HTR-8/SVneo (cell line): ENCODE results near the gene OR2A5.
"Not testable (repeated sequence)": the region's sequence is repeated elsewhere in the genome, so short reads cannot be mapped to it uniquely, and the experiment has no call there.

Source experiments
- DNase-seq: peaks from one replicate; pipeline ENCODE4 v3.0.0; 2011; ENCODE audit warnings: low spot score, mixed read lengths; ENCODE audit not compliant: insufficient read length
- FAIRE-seq: peaks from 2 replicates; lab custom pipeline; 2011; peaks lifted over from hg19 to GRCh38; lab: Jason Lieb, UNC

OR2A5 gene

DNA sequence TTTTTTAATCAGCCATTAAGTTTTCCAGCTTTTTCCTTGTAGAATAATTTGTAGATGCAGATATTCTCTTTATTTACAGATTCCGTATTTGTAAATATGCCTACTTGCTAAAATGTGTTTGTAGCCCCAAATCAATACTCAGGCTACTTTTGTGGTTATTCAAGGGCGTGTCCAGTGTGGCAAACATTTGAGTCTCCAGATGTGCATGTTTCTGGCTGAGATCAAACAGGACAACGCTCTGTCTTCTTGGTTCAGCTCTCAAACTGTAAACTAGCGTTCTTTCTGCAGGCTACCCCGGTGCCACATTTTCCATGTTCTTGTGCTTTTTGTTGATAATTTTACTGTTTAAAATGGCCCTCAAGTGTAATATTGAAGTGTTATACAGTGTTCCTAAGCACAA, 16.2 kb upstream of the OR2A5 start:
- no peak for FAIRE-seq
- DNase-seq = no peak

- FAIRE-seq (no peak), DNase-seq (no peak)
These were observed 15.6 kb upstream of the OR2A5 start for GRCh38 chr7:144032985-144033709.

DNA sequence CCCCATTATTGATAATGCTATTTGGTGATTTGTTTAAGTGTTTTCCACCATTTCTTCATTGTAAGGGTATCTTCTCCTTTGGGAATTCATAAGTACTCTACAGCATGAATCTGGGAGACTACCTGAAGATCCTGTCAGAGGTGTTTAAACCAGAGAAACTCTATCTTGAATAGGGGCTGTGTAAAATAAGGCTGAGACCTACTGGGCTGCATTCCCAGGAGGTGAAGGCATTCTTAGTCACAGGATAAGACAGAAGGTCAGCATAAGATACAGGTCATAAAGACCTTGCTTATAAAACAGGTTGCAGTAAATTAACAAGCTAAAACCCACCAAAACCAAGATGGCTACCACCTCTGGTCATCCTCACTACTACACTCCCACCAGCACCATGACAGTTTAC, 13.4 kb upstream of the OR2A5 start:
- DNase-seq (no peak), FAIRE-seq (no peak)

- no peak for FAIRE-seq
- DNase-seq = no peak
These were observed 12.4 kb upstream of the OR2A5 start for GRCh38 chr7:144036302-144036885.

DNA sequence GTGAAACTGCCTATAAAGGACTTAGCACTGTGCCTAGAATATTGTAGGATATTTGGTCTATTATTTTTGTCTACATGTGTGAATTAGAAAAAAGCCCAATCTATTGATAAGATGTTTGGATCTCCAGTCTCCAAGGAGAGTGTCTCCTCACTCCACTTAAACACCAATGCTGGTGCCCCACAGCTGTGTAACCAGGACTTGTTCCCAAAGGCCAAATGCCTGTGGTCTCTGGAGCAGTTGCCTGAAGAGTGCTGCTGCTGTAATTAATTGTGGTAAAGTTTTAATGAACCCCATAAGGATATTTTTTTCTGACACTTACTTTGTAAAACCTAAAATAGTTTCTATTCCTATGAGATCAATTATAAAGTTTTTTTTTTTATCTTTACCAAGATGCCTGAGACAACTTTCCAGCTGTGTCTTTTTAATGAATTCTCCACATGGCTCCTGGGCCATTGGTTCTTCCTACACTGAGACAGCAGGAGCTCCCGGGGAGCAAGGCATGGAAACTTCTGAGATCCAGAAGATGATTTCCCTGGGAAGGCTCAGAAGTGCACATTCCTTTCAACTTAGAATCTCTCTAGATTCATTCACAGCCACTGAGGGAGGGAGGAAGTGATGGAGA, 11.2 kb upstream of the OR2A5 start:
- FAIRE-seq (no peak), DNase-seq (no peak)

DNA sequence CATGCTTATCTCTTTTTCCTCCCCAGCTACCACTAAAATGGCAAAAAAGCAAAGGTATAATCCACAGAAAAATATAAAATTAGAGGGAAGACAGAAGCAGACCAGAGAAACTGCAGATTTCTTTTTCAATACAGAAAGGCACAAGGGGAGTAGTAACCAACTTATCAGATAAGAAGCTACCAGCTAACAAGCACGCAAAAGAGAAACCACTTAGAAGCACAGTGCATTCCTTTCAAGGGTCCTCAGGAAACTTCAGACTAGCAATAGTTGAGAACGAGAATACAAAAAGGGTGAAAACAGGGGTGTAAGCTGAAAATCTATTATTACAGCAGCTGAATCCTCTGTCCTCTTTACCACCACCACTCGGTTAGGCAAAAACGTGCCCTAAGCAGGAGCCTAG, 9.9 kb upstream of the OR2A5 start:
- FAIRE-seq (no peak), DNase-seq (no peak)

DNA sequence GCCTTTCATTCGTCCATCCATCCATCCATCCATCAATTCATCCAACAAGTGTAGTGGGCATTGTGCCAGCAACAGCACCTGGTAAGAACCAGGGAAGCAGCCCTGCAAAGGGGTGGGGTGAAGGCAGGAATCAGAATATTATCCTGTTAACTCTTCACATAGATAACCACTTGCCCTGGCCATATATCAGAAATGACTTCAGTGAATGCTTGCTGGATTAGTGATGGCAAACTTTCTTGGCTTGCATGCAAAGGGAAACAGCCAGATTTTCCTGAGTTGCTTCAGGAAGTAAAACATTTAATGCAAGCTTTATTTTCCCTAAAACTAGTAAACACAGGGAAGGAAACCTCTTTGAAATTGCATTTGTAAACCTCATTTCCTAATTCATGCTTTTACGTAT, 743 bp downstream of the OR2A5 start:
- no peak for DNase-seq
- FAIRE-seq = no peak

- no peak for FAIRE-seq
- no peak for DNase-seq
These were observed 1.3 kb downstream of the OR2A5 start for GRCh38 chr7:144050093-144050492.

GRCh38 chr7:144050884-144051283, 2.1 kb downstream of the OR2A5 start:
- FAIRE-seq, DNase-seq: not testable (repeated sequence)

DNA sequence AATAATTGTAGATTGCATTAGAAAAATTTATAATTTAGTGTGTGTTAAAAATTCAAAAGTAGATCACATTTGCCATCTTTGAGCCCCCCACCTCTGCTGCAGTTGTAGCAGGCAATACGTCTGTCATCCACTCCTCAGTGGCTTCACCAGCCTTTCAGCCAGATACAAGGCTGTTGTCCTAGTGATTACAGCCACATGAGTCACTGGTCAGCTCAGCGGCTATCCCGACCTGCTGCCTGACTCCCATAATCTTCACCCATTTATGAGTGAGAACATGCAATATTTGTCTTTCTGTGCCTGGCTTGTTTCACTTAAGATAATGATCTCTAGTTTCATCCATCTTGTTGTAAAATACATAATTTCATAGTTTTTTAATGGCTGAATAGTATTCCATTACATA, 9.2 kb downstream of the OR2A5 start:
- DNase-seq (no peak), FAIRE-seq (no peak)

GRCh38 chr7:144063710-144064109, 15.0 kb downstream of the OR2A5 start:
- FAIRE-seq (no peak), DNase-seq (no peak)

- DNase-seq = no peak
- FAIRE-seq = no peak
These were observed 20.8 kb downstream of the OR2A5 start, which contains the start of gene OR2A25 for GRCh38 chr7:144069511-144069910. Gene OR2A25, plus strand, starts transcription at chr7:144069811. Its CDS starts 4,409 bp downstream, at chr7:144074220.

- DNase-seq = no peak
- no peak for FAIRE-seq
These were observed 21.2 kb downstream of the OR2A5 start for GRCh38 chr7:144069953-144070352.

DNA sequence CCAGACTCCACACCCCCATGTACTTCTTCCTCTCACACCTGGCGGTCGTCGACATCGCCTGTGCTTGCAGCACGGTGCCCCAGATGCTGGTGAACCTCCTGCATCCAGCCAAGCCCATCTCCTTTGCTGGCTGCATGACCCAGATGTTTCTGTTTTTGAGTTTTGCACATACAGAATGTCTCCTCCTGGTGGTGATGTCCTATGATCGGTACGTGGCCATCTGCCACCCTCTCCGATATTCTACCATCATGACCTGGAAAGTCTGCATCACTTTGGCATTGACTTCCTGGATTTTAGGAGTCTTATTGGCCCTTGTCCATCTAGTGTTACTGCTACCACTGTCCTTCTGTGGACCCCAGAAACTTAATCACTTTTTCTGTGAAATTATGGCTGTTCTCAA, 25.6 kb downstream of the OR2A5 start:
- no peak for DNase-seq
- FAIRE-seq = no peak

DNA sequence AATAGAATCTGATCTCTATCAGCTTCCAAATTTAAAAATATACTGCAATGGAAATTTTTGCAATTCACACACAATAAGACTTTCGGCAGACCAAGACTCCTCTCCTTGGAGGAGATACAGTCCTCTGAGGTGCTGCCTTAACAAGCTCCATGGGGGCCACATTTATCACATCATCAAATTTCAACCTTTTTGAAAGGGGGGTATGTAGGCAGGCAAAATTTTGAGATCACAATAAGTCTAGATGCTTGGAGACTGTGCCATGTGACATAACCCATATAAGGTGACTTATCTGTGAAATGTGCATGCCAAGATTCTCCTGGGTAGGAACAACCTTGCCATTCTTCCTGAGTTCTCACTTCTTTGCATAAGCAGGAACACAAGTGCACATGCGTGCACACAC, 37.2 kb downstream of the OR2A5 start, which contains the start of gene OR2A12:
TSS of gene OR2A12 (plus strand) at position 301 of the 400 bp plus-strand sequence. CDS start 8,830 bp downstream, outside the sequence.
- FAIRE-seq (no peak), DNase-seq (no peak)

GRCh38 chr7:144086730-144087129, 38.0 kb downstream of the OR2A5 start:
- no peak for FAIRE-seq
- no peak for DNase-seq

DNA sequence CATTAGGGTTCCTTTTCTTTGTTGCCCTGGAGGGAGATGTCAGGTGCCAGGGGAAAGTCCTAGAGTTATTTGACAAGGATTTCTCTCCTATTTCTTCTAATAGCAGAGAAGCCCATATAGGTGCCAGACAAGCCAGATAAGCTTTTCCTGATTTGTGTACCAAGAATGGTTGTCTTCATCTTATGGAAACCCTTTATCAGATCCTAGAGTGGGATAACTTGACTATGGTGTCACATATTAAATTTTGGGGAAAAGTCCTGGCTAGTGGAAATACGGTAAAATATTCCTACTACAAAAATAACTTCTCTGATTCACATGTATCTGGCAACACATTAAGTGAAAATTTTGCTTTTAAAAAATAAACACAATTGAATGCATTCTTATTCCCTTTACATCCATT, 38.5 kb downstream of the OR2A5 start:
- FAIRE-seq (no peak), DNase-seq (no peak)

DNA sequence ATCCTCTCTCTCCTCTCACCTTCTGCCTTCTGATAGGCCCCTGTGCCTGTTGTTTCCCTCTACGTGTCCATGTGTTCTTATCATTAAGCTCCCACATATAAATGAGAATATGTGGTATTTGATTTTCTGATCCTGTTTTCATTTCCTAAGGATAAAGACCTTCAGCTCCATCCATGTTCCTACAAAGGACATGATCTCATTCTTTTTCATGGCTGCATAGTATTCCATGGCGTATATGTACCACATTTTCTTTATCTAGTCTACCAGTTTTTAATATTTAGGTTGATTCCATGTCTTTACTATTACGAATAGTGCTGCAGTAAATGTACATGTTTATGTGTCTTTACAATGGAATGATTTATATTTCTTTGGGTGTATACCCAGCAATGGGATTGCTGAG, 41.9 kb downstream of the OR2A5 start:
- no peak for FAIRE-seq

GRCh38 chr7:144098776-144099175, 50.0 kb downstream of the OR2A5 start:
- FAIRE-seq = no peak

More for the DNA sequence above, 41.9 kb downstream of the OR2A5 start:
- no peak for DNase-seq

DNA sequence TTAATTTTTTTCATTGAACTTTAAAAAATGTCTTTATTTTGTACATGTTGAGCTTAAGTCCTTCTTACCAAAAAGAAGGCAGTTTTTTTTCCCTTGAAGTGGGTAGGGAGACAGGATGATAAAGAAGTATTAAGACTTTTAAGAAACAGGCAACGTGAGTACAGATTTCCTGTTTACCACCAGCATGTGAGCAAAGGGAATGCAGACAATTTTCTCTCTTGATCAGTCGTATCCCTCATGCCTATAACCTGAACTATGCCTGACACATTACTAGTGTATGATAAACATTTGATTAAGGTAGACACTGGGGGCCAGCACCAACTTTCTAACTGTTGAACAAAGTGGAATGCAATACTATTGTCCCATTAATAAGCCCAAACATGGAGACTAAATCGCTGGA, 51.9 kb downstream of the OR2A5 start:
- FAIRE-seq = no peak
- DNase-seq = no peak

More at GRCh38 chr7:144098776-144099175, 50.0 kb downstream of the OR2A5 start:
- no peak for DNase-seq

DNA sequence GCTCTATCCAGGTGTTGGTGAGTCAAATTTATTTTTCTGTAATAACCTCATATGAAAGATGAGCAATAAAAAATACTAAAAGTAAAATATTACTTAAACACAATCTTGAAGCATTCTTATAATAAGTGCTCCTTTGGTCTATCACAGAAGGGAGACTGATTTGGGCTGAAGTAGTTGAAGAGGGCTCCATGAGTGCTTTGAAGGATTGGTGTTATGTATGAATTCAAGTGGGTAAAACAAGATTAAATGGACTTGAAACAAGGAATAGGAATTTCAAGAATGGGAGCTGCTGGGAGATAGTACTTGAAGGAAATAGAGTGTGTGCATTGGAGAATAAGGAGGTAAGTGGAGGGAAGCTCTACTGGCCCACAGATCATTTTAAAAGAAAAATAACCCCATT, 53.3 kb downstream of the OR2A5 start:
- FAIRE-seq (no peak), DNase-seq (no peak)
